PC-3 (cell line): ENCODE results near the gene CHTOP.

Experiments
- EZH2 ChIP-seq: fragments of 300-600 bp; sonication (generic); IDR thresholded peaks from one replicate; pipeline ENCODE4 v1.6.1; 2017; ENCODE audit warnings: antibody characterized with exemption, mild to moderate bottlenecking, low read length; ENCODE audit not compliant: unreplicated experiment
- TF ChIP-seq, protein P1 (sequence below): fragments of 300-600 bp; sonication (generic); conservative IDR thresholded peaks from 2 replicates; pipeline ENCODE4 v1.5.1; 2017; ENCODE audit warnings: antibody characterized with exemption, low read depth, mild to moderate bottlenecking, low read length

DNA sequence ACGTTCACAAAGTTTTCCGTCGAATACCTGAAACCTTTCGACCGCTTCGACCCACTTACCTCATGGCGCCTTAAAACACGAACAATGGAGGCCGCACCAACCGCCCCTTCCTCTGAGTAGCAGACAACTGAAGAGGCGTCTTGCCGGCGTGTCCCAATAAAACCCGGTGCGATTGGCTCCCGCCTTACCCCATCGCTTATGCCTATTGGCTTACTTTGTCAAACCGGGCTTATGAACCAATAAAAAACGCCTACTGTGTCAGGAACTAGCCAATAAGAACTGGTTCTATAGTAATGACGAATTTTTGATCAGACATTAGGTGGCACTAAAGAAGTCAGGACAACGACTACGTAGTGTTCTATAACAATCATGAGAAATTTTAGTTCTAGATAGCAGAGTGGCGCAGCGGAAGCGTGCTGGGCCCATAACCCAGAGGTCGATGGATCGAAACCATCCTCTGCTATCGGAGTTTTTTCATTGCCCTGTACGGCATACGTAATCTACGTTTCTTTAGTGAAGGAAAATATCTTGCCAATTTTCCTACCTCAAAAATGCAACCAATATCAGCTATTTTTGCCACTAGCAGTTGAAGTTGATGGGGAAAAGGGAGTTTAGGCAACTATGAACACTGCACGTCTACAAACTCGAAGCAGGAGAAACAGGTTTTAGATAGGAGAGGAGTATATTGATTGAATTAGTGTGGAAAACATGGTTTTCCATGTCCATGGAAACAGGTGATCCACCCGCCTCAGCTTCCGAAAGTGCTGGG lies 37.2 kb downstream of the CHTOP start, which contains the start of gene ILF2:
- no peak for TF ChIP-seq EZH2
- TF ChIP-seq, protein P1, sequence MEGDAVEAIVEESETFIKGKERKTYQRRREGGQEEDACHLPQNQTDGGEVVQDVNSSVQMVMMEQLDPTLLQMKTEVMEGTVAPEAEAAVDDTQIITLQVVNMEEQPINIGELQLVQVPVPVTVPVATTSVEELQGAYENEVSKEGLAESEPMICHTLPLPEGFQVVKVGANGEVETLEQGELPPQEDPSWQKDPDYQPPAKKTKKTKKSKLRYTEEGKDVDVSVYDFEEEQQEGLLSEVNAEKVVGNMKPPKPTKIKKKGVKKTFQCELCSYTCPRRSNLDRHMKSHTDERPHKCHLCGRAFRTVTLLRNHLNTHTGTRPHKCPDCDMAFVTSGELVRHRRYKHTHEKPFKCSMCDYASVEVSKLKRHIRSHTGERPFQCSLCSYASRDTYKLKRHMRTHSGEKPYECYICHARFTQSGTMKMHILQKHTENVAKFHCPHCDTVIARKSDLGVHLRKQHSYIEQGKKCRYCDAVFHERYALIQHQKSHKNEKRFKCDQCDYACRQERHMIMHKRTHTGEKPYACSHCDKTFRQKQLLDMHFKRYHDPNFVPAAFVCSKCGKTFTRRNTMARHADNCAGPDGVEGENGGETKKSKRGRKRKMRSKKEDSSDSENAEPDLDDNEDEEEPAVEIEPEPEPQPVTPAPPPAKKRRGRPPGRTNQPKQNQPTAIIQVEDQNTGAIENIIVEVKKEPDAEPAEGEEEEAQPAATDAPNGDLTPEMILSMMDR: peak; percentile 54
